CD4-positive, CD25-positive, alpha-beta regulatory T cell (primary cell): ENCODE data around the gene PUS1. TPM values are rescaled to one million over a fixed set of nuclear protein-coding genes. Genes with fewer than 3 reads are reported as not detected.

Experiments
- ATAC-seq, 2 donors: fragments of 150-1000 bp; cut with Tn5 transposase; one replicate each; pipeline ENCODE4 v1.10.0; 2021; ENCODE audit warnings: low read depth in 2 of 2, moderate number of reproducible peaks in 2 of 2, moderate library complexity in 1 of 2
- DNase-seq, 3 donors: peaks; one replicate each; pipeline versions ENCODE4 v3.0.0 to v3.0.0-alpha.2; 2012 to 2022; ENCODE audit warnings: mixed read lengths in 1 of 3
- H3K27ac ChIP-seq: one replicate; pipeline ENCODE4 v1.7.0; 2013; ENCODE audit warnings: mild to moderate bottlenecking, low read length; ENCODE audit not compliant: insufficient read depth, poor library complexity, severe bottlenecking
- H3K27me3 ChIP-seq: one replicate; pipeline ENCODE4 v1.7.0; 2013; ENCODE audit warnings: low read length; ENCODE audit not compliant: control insufficient read depth, insufficient read depth
- H3K36me3 ChIP-seq: one replicate; pipeline ENCODE4 v1.7.0; 2013; ENCODE audit warnings: mild to moderate bottlenecking, low read length, moderate library complexity; ENCODE audit not compliant: control insufficient read depth, insufficient read depth
- H3K4me1 ChIP-seq: 2 replicates; pipeline ENCODE4 v1.7.0; 2013; ENCODE audit warnings: mild to moderate bottlenecking, low read length; ENCODE audit not compliant: insufficient read depth, control insufficient read depth, poor library complexity, severe bottlenecking
- H3K4me3 ChIP-seq: one replicate; pipeline ENCODE4 v1.7.0; 2013; ENCODE audit warnings: low read depth, mild to moderate bottlenecking, low read length, moderate library complexity
- H3K9me3 ChIP-seq, 2 experiments: 1 replicate in 1 of 2; 2 replicates in 1 of 2; pipeline ENCODE4 v1.7.0; 2013; ENCODE audit warnings: low read length in 2 of 2, mild to moderate bottlenecking in 1 of 2, moderate library complexity in 1 of 2; ENCODE audit not compliant: control insufficient read depth in 2 of 2
- H3K27ac Mint-ChIP-seq, 3 donors: one replicate each; pipeline ENCODE4 v1.8.0; 2020 to 2022; ENCODE audit warnings: mild to moderate bottlenecking in 3 of 3, mixed read lengths in 3 of 3, moderate library complexity in 2 of 3
- H3K27me3 Mint-ChIP-seq: one replicate; pipeline ENCODE4 v1.8.0; 2022; ENCODE audit warnings: mild to moderate bottlenecking, mixed read lengths
- H3K36me3 Mint-ChIP-seq: one replicate; pipeline ENCODE4 v1.8.0; 2020; ENCODE audit warnings: mixed read lengths
- H3K4me1 Mint-ChIP-seq, 4 donors: one replicate each; pipeline ENCODE4 v1.8.0; 2020 to 2022; ENCODE audit warnings: mixed read lengths in 4 of 4, mild to moderate bottlenecking in 1 of 4
- H3K4me3 Mint-ChIP-seq, 4 donors: one replicate each; pipeline ENCODE4 v1.8.0; 2020 to 2022; ENCODE audit warnings: mild to moderate bottlenecking in 4 of 4, mixed read lengths in 4 of 4, moderate library complexity in 3 of 4
- H3K9me3 Mint-ChIP-seq, 7 donors: one replicate each; pipeline ENCODE4 v1.8.0; 2020 to 2022; ENCODE audit warnings: mixed read lengths in 7 of 7, mild to moderate bottlenecking in 3 of 7, moderate library complexity in 2 of 7
- polyA plus RNA-seq, 4 donors: library from polyadenylated mRNA; unstranded; fragments of 300-500 nt; fragmentation: Illumina TruSeq; gene quantifications; one replicate each; pipeline ENCODE4 v1.2.3, GENCODE V29; 2021
- total RNA-seq: library from RNA; stranded (reverse); gene quantifications from one replicate; pipeline ENCODE4 v1.2.3, GENCODE V29; 2022

The PUS1 gene
- total and polyA plus RNA-seq, 5 donors from 2014 or later, result 14.0 to 26.0 (median 17.9) TPM

DNA sequence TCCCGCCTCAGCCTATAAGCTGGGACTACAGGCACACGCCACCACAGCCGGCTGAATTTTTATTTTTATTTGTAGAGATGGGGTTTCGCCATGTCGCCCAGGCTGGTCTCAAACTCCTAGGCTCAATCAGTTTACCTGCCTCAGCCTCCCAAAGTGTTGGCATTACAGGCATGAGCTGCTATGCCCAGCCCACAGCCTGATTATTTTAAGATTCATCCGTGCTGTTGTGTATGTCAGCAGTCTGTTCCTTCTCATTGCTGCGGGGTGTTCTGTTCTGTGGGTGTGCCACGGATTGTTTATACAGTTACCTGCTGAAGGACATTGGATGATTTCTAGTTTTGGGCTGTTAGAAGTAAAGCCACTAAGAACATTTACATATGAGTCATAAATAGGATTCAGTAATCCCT is 11.1 kb downstream of the PUS1 start:
- Histone ChIP-seq H3K4me3 (no peak overlapping the region), H3K36me3 (peaks cover 34% of the 10 kb centered on the region), H3K27ac (no peak overlapping the region), H3K27me3 (no peaks in the 10 kb centered on the region), H3K9me3 (no peaks in the 10 kb centered on the region), H3K4me1 (no peaks in the 10 kb centered on the region)
- ATAC-seq (no peak), DNase-seq (no peak)
- no peaks in the 10 kb centered on the region for H3K27me3 Mint-ChIP-seq
- H3K36me3 Mint-ChIP-seq, result peaks cover 13% of the 10 kb centered on the region
- H3K9me3 Mint-ChIP-seq, result no peaks in the 10 kb centered on the region
- H3K27ac Mint-ChIP-seq, result no peak overlapping the region
- peaks cover 0 to 1% (median 0%) of the 10 kb centered on the region in 4 donors for H3K4me1 Mint-ChIP-seq
- no peak overlapping the region for H3K4me3 Mint-ChIP-seq

DNA sequence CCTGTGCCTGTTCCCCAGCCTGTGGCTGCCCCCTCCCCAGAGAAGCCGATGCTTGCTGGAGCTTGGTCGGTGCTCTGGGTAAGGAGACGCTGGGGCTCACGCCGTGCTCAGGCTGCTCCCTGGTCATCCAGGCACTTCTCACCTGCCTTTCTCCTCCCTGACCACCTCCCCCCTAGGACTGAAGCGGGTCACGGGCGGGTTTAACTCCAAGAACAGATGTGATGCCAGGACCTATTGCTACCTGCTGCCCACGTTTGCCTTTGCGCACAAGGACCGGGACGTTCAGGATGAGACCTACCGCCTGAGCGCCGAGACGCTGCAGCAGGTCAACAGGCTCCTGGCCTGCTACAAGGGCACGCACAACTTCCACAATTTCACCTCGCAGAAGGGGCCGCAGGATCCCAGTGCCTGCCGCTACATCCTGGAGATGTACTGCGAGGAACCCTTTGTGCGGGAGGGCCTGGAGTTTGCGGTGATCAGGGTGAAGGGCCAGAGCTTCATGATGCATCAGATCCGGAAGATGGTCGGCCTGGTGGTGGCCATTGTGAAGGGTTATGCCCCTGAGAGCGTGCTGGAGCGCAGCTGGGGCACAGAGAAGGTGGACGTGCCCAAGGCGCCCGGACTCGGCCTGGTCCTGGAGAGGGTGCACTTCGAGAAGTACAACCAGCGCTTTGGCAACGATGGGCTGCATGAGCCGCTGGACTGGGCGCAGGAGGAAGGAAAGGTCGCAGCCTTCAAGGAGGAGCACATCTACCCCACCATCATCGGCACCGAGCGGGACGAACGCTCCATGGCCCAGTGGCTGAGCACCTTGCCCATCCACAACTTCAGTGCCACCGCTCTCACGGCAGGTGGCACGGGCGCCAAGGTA is 12.3 kb downstream of the PUS1 start:
- no peak for DNase-seq
- H3K9me3 Mint-ChIP-seq, result no peaks in the 10 kb centered on the region
- Histone ChIP-seq H3K27me3 (no peaks in the 10 kb centered on the region), H3K4me1 (no peaks in the 10 kb centered on the region), H3K4me3 (no peak overlapping the region), H3K36me3 (peaks cover 33% of the 10 kb centered on the region), H3K9me3 (no peaks in the 10 kb centered on the region), H3K27ac (no peak overlapping the region)
- H3K27me3 Mint-ChIP-seq, result no peaks in the 10 kb centered on the region
- H3K4me1 Mint-ChIP-seq, result peaks cover 0 to 1% (median 0%) of the 10 kb centered on the region in 4 donors
- no peak overlapping the region for H3K27ac Mint-ChIP-seq
- H3K4me3 Mint-ChIP-seq, result no peak overlapping the region
- ATAC-seq, result no peak
- H3K36me3 Mint-ChIP-seq, result peaks cover 14% of the 10 kb centered on the region

DNA sequence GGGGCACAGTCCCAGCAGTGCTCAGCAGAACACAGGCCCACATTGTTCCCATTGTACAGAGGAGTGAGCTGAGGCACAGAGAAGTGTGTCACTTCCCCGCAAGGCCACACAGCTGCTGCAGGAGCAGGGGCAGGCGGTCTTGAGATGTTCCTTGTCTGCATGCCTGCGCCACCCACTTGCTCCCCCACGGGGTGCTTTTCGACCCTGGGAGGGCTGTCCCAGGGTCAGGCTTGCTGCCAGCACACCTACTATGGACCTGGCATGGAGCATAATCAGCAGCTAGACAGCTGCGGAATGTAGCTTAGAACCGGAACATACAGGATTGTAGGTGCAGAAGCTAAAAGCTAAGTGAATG is 12.9 kb downstream of the PUS1 start:
- peaks cover 12% of the 10 kb centered on the region for H3K36me3 Mint-ChIP-seq
- no peaks in the 10 kb centered on the region for H3K9me3 Mint-ChIP-seq
- no peaks in the 10 kb centered on the region for H3K9me3 ChIP-seq
- peaks cover 0 to 1% (median 0%) of the 10 kb centered on the region in 4 donors for H3K4me1 Mint-ChIP-seq
- H3K27ac ChIP-seq, result no peak overlapping the region
- no peaks in the 10 kb centered on the region for H3K4me1 ChIP-seq
- DNase-seq, result no peak
- peaks cover 30% of the 10 kb centered on the region for H3K36me3 ChIP-seq
- no peak for ATAC-seq
- H3K4me3 Mint-ChIP-seq, result peak overlapping the region in 1 of 4 donors; percentile 51
- H3K27me3 ChIP-seq, result no peaks in the 10 kb centered on the region
- no peak overlapping the region for H3K4me3 ChIP-seq
- no peaks in the 10 kb centered on the region for H3K27me3 Mint-ChIP-seq
- H3K27ac Mint-ChIP-seq, result no peak overlapping the region

DNA sequence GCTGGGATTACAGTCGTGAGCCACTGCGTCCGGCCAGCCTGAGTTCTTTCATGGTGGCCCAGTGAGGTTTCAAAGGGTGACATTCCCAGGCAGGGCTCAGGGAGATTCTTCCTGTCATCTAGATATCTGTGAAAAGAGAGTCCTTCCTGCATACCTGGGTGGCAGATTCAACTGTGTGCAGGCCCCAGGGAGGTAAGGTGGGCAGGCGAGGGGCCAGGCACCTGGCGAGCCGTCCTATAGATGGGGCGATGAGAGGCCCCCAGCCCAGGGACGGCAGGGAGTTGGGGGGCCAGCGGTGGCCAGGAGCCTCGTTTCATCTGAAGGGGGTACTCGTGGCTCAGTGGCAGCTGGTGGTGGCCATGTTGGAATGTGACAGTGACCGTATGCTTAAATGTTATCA is 13.6 kb downstream of the PUS1 start:
- peaks cover 0 to 5% (median 1%) of the 10 kb centered on the region in 4 donors for H3K4me1 Mint-ChIP-seq
- no peak overlapping the region for H3K4me3 ChIP-seq
- H3K4me1 ChIP-seq, result no peaks in the 10 kb centered on the region
- no peak overlapping the region for H3K27ac Mint-ChIP-seq
- H3K27me3 Mint-ChIP-seq, result no peaks in the 10 kb centered on the region
- H3K4me3 Mint-ChIP-seq, result no peak overlapping the region
- no peak for ATAC-seq
- no peak overlapping the region for H3K27ac ChIP-seq
- H3K36me3 Mint-ChIP-seq, result peaks cover 11% of the 10 kb centered on the region
- no peak for DNase-seq
- peaks cover 28% of the 10 kb centered on the region for H3K36me3 ChIP-seq
- no peaks in the 10 kb centered on the region for H3K9me3 Mint-ChIP-seq
- no peaks in the 10 kb centered on the region for H3K9me3 ChIP-seq
- no peaks in the 10 kb centered on the region for H3K27me3 ChIP-seq

DNA sequence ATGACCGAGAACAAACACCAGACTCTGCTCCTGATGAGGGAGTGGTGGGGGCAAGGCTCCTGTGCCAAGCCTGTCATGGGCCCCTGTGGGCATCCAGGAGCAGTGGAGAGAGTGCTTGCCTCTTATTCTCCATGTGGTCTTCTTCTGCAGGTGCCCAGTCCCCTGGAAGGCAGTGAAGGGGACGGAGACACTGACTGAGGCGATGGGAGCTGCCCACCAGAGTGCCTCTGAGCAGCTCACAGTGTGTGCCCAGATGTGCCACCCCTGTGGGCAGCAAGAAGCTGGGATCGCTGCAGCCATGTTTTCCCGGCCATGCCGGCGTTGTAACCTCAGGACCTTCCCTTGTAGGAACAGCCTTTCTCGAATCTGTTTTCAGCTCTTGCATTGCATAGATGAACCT is 14.3 kb downstream of the PUS1 start:
- Mint-ChIP-seq H3K9me3 (no peaks in the 10 kb centered on the region), H3K4me3 (no peak overlapping the region), H3K27ac (no peak overlapping the region), H3K27me3 (no peaks in the 10 kb centered on the region), H3K36me3 (peaks cover 11% of the 10 kb centered on the region), H3K4me1 (peaks cover 0 to 11% (median 6%) of the 10 kb centered on the region in 4 donors)
- peaks cover 22% of the 10 kb centered on the region for H3K36me3 ChIP-seq
- ATAC-seq (no peak), DNase-seq (no peak)
- no peak overlapping the region for H3K27ac ChIP-seq
- no peaks in the 10 kb centered on the region for H3K27me3 ChIP-seq
- H3K9me3 ChIP-seq, result no peaks in the 10 kb centered on the region
- peaks cover 5% of the 10 kb centered on the region for H3K4me1 ChIP-seq
- H3K4me3 ChIP-seq, result no peak overlapping the region

DNA sequence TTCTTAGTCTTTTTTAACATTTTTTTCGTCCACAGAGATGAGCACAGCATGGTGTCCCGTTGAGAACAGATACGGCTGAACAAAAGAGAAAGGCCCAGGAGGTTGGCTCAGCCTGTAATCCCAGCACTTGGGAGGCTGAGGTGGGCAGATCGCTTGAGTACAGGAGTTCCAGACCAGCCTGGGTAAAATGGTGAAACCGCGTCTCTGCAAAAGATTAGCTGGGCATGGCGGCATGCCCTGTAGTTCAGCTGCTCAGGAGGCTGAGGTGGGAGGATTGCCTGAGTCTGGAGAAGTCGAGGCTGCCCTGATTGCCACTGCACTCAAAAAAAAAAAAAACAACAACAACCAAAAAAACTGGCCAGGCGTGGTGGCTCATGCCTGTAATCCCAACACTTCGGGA is 14.8 kb downstream of the PUS1 start:
- DNase-seq, result no peak
- Histone ChIP-seq H3K36me3 (peaks cover 21% of the 10 kb centered on the region), H3K27ac (no peak overlapping the region), H3K4me1 (peaks cover 9% of the 10 kb centered on the region), H3K4me3 (no peak overlapping the region), H3K27me3 (no peaks in the 10 kb centered on the region), H3K9me3 (no peaks in the 10 kb centered on the region)
- ATAC-seq, result no peak
- Mint-ChIP-seq H3K4me1 (peaks cover 0 to 16% (median 10%) of the 10 kb centered on the region in 4 donors), H3K4me3 (no peak overlapping the region), H3K27ac (no peak overlapping the region), H3K36me3 (peaks cover 11% of the 10 kb centered on the region), H3K27me3 (no peaks in the 10 kb centered on the region), H3K9me3 (no peaks in the 10 kb centered on the region)

DNA sequence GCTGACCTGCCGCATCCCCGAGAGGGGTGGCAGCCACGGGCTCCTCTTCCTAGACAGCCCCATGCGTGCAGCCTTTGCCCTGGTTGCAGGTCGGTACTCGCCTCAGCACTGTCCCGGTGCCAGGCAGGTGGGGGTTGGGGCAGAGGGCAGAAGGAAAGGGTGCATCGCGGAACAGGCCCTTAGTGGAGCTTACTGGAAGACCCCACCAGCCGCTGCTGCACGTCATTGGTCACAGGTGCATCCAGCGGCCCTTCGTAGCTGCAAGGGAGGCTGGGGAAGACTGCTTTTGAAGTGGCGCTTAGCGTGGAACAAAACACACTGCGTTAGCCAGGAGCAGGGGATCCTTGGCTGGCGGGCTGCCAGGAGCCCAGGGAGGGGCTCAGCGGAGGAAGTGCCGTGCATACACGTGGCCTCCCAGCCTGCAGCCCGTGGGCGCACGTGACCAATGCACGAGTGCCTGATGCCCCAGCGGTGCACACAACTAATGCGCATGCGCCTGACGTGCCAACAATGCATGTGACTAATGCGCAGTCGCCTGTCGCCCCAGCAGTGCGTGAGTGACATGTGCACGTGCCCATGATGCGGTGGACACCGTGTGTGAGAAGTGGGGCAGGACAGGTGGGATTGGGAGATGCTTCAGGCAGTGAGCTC is 15.7 kb downstream of the PUS1 start:
- Histone ChIP-seq H3K36me3 (peaks cover 14% of the 10 kb centered on the region), H3K27ac (no peak overlapping the region), H3K27me3 (no peaks in the 10 kb centered on the region), H3K4me1 (peaks cover 13% of the 10 kb centered on the region), H3K9me3 (no peaks in the 10 kb centered on the region), H3K4me3 (no peak overlapping the region)
- H3K4me3 Mint-ChIP-seq, result peak overlapping the region in 1 of 4 donors; percentile 81
- H3K36me3 Mint-ChIP-seq, result peaks cover 11% of the 10 kb centered on the region
- H3K27me3 Mint-ChIP-seq, result no peaks in the 10 kb centered on the region
- DNase-seq (no peak), ATAC-seq (no peak)
- H3K9me3 Mint-ChIP-seq, result no peaks in the 10 kb centered on the region
- peak overlapping the region in 1 of 3 donors; percentile 69 for H3K27ac Mint-ChIP-seq
- peaks cover 0 to 22% (median 11%) of the 10 kb centered on the region in 4 donors for H3K4me1 Mint-ChIP-seq
